Measurements from ENCODE around the gene GNG11.

DNA sequence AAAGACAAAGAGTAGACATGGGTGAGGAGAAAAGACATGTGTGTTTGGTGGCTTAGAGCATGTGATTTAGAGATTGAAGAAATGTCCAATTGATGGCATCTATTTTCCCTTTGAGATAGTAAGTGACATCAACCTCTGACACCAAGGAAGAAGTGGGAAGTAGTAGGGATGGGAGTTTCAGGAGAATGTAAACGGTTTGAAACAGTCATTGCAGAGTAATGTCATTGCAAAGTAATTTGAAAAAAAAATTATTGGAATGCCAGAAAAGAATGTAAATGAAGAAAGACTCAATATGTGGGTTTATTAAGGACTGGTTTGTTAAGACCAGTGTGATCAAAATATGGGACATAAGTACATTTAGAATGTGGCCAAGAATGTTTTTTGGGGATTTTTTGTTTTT is 26.6 kb downstream of the GNG11 start:
- TF ChIP-seq ZNF76 (tag by site-specific recombination; IDR thresholded peaks at IDR 0.05; ENCODE audit: borderline replicate concordance, low read depth), result no peak
- TF ChIP-seq, protein P1, sequence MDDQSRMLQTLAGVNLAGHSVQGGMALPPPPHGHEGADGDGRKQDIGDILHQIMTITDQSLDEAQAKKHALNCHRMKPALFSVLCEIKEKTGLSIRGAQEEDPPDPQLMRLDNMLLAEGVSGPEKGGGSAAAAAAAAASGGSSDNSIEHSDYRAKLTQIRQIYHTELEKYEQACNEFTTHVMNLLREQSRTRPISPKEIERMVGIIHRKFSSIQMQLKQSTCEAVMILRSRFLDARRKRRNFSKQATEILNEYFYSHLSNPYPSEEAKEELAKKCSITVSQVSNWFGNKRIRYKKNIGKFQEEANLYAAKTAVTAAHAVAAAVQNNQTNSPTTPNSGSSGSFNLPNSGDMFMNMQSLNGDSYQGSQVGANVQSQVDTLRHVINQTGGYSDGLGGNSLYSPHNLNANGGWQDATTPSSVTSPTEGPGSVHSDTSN (CRISPR knock-in tag; IDR thresholded peaks at IDR 0.05), result no peak
- TF ChIP-seq SCRT1 (tag by site-specific recombination; IDR thresholded peaks at IDR 0.05; ENCODE audit: borderline replicate concordance), result no peak
- TF ChIP-seq, protein P2, sequence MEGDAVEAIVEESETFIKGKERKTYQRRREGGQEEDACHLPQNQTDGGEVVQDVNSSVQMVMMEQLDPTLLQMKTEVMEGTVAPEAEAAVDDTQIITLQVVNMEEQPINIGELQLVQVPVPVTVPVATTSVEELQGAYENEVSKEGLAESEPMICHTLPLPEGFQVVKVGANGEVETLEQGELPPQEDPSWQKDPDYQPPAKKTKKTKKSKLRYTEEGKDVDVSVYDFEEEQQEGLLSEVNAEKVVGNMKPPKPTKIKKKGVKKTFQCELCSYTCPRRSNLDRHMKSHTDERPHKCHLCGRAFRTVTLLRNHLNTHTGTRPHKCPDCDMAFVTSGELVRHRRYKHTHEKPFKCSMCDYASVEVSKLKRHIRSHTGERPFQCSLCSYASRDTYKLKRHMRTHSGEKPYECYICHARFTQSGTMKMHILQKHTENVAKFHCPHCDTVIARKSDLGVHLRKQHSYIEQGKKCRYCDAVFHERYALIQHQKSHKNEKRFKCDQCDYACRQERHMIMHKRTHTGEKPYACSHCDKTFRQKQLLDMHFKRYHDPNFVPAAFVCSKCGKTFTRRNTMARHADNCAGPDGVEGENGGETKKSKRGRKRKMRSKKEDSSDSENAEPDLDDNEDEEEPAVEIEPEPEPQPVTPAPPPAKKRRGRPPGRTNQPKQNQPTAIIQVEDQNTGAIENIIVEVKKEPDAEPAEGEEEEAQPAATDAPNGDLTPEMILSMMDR (tag by site-specific recombination; IDR thresholded peaks at IDR 0.05), result no peak
